AG09319 (cell line): Measurements from ENCODE around the gene PRF1.

Source experiments
- DNase-seq: peaks from one replicate; pipeline ENCODE4 v3.0.0-alpha.2; 2010; ENCODE audit warnings: low read depth; ENCODE audit errors: extremely low read depth
- CTCF ChIP-seq: IDR thresholded peaks from 2 replicates; pipeline ENCODE4 v1.5.1; 2011; ENCODE audit warnings: low read depth, mild to moderate bottlenecking, inconsistent platforms, low read length, moderate library complexity

The PRF1 gene

GRCh38 chr10:70599791-70600190, 2.8 kb downstream of the PRF1 start:
- TF ChIP-seq CTCF: no peak
- no peak for DNase-seq

GRCh38 chr10:70599319-70599718, 3.2 kb downstream of the PRF1 start:
- no peak for DNase-seq
- no peak for TF ChIP-seq CTCF

GRCh38 chr10:70598857-70599295, 3.7 kb downstream of the PRF1 start:
- no peak for DNase-seq
- no peak for TF ChIP-seq CTCF

- TF ChIP-seq CTCF: no peak
- DNase-seq: no peak
These were observed 4.4 kb downstream of the PRF1 start for GRCh38 chr10:70597856-70598815.

GRCh38 chr10:70596860-70597809, 5.4 kb downstream of the PRF1 start:
- DNase-seq: no peak
- TF ChIP-seq CTCF: no peak

DNA sequence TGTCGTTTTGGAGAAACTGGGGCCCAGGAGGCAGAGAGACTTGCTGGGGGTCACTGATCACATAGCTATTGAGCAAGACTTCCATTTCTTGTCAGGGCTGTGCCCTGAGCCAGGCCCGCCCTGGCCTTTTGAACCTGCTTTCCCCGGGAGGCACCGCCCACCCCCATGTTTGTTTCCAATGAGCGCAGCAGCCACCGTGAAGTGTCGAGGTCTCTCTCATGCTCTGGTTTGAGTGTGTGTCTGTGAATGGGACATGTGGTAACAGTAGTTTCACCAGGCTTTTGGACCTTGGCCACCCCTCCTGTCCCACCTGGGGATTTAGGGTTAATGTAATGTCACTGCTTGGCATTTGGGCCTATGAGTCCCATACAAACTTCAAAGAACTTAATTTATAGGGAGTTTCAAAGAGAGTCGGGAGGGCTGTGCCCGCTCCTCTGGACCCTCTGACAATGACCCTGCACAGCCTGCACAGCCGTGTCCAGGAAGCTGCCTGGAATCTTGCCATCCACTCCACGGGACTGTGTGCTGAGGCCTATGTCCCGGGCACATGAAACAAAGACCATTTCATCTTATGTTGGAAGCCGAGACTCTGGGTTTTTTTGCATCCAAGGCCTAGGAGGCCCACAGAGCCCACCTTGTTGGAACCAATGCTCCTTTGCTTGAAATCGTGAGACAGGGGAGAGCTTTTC, 6.3 kb downstream of the PRF1 start:
- no peak for DNase-seq

More for the DNA sequence above, 6.3 kb downstream of the PRF1 start:
- TF ChIP-seq CTCF: no peak
